GM12801 (cell line): ENCODE results near the gene VAV2.

ENCODE experiments used
- TF ChIP-seq, protein P1 (sequence below): IDR thresholded peaks from one replicate; pipeline ENCODE4 v1.5.1; 2011; ENCODE audit warnings: control low read depth; ENCODE audit not compliant: insufficient read length; ENCODE audit errors: extremely low read depth

Gene VAV2

DNA sequence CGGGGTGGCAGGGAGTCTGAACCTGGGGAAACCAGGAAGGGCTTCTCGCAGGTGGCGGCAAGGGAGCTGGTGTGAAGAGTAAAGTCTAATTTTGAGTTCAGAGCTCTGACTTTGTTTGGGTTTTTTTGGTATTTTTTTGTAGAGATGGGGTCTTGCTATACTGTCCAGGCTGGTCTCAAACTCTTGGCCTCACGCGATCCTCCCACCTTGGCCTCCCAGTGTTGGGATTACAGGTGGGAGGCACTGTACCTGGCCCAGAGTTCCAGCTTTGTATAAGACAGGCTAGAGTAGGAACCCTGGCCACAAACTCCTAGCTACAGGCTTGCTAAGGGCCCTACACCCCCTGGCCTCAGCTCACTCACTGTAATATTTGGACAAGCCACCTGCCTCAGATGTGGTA is 148.9 kb downstream of the VAV2 start:
- TF ChIP-seq, protein P1, sequence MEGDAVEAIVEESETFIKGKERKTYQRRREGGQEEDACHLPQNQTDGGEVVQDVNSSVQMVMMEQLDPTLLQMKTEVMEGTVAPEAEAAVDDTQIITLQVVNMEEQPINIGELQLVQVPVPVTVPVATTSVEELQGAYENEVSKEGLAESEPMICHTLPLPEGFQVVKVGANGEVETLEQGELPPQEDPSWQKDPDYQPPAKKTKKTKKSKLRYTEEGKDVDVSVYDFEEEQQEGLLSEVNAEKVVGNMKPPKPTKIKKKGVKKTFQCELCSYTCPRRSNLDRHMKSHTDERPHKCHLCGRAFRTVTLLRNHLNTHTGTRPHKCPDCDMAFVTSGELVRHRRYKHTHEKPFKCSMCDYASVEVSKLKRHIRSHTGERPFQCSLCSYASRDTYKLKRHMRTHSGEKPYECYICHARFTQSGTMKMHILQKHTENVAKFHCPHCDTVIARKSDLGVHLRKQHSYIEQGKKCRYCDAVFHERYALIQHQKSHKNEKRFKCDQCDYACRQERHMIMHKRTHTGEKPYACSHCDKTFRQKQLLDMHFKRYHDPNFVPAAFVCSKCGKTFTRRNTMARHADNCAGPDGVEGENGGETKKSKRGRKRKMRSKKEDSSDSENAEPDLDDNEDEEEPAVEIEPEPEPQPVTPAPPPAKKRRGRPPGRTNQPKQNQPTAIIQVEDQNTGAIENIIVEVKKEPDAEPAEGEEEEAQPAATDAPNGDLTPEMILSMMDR: no peak

DNA sequence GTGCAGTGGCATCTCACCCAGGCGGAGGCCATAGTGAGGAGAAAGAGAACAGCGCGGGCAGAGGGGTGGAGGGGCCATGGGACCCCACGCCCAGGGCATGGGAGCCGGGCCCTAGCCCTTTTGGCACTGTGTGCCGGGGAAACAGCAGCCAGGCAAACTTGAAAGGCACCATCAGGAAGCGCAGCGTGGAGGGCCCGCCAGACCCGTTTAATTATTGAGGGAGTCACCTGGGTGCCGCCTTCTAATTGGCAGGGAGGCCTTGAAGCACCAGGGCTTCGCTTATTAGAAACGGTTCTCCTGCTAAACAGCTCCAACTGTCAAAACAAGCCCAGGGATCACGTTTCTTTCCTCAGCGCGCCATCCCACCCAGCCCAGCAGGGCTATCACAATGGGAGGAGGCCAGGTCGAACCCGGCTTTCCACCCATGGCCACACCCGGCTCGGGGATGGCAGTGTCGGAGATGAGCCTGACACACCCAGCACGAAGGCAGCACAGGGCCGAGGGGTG is 149.3 kb downstream of the VAV2 start:
- TF ChIP-seq, protein P1: no peak

DNA sequence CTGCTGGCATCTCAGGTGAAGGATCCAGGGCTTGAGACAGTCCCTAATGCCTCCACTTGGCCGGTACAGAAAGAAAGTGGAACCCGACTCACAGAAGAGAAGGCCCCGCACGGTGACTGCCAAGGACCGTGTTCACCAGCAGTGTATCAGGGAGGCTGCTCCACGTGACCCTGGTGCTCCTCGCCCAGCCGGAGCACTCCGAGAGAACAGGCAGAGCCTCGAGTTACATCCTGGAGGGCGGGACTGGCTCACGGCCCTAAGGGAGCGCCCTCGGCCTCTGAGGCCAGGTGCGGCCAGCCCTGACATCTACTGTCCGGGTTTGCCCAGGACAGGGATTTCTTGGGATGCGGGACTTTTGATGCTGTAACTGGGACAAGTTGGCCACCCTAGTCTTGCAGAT is 149.9 kb downstream of the VAV2 start:
- TF ChIP-seq, protein P1: no peak

DNA sequence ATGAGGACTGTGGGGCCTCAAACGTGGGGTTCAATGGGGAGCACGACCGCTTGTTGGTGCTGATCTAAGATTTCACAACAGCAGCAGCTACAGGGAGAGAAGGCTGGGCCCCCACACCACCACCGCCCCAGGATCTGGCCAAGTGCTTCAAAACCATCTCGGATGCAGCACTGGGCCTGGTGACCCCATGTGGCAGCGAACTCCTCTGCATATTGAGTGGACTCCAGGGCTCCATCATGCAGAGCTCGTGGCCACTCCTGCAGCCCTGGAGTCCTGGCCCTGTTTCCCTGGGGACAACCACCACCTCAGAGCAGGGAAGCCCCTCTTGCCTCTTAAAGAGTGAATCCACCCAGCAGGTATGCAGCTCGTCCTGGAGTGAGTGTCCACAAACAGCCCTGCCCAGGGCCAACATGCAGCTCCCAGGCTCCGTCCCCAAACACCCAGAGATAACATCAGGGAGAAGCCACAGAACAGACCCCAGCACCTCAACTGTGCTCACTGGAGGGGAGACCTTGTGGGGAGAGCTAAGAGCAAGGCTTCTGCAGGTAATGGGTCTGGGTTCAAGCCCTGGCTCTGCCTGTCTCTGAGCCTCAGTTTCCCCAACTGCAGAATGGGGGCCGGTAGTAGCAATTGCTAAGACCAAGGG is 150.8 kb downstream of the VAV2 start:
- TF ChIP-seq, protein P1: no peak

DNA sequence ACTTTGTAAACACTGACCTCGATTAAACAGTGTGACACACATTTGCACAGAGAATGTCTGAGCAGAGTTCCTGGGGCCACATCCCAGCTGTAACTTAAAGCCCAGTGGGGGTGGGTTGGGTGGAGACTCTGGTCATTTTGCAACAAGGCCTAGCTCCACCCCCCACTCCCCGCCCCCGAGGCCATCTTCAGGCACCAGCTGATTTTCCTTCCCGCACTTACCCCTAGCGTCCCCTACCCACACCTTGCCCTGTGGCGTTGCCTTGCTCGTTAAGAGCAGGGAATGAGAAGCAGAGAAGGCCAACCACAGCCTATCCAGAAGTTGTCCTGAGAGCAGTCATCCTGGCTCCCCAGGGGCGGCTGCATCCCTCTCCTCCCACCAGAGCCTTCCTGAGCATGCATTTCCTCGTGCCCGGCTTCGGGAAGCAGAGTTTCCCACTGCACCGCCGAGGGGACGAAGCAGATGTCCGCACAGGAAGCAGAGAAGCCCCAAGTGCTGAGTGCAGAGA is 152.2 kb downstream of the VAV2 start:
- TF ChIP-seq, protein P1: no peak

DNA sequence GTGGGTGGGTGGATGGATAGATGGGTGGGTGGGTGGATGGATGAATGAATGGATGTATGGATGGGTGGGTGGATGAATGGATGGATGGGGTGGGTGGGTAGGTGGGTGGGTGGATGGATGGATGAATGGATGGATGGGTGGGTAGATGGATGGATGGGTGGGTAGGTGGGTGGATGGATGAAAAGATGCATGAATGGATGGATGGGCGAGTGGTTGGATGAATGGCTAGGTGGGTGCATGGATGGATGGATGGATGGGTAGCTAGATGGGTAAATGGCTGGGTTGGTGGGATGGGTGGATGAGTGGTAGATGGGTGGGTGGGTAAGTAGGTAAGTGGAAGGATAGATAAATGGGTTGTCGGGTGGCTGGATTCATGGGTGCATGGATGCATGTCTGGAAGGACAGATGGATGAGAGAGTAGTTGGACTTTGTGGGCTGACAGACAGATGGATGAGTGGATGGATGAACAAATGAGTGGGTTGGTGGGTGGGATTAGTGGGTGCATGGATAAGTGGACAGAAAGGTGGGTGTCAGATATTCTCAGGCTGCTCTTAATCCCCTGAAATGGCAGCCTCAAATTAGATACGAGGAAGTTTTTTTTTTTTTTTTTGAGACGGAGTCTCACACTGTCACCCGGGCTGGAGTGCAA is 153.1 kb downstream of the VAV2 start:
- TF ChIP-seq, protein P1: no peak

DNA sequence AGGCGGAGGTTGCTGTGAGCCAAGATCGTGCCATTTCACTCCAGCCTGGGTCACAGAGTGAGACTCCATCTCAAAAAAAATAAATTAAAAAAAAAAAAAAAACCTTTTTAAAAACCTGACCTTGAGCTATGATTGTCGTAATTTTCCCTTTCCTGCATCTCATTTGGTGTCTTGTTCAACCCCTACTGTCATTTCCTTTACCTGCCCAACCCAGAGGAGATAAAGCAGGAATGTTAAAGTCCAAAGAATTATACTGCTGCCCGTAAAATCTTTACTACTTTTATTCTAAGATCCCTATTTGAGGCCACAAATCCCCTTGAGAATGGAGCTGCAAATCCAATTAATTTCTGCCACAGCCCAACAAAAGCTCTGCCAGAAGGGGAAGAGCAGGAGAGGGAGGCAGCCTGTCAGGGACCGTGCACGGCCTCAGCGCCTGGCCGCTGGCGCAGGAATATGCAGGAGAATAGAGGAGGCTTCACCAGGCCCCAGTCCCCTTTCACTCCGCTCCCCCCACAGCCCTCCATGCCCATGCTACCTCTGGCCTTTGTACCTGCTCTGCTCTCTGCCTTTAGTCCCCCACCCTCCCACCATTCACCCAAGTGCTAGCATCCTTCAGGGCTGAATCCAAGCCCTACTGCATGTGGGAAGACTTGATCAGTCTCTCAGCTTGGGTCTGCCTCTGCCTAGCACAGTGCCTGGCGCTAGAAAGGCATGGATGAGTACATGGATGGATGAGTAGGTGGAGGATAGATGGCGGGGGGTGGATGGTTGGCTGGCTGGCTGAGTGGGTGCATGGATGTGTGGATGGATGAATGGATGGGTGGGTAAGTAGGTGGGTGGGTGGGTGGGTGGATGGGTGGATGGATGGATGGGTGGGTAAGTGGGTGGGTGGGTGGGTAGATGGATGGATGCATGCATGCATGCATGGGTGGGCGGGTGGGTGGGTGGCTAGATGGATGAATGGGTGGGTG is 154.2 kb downstream of the VAV2 start:
- TF ChIP-seq, protein P1: no peak
